T-cell (primary cell): ENCODE data around the gene SLC10A4. TPM values are rescaled to one million over a fixed set of nuclear protein-coding genes. Genes with fewer than 3 reads are reported as not detected.
A peak's percentile ranks its signal among the peaks of the same experiment; 100 is the strongest.

Source experiments
- ATAC-seq, 4 experiments: fragments of 200-7000 bp in 3 of 4; fragments of 150-1000 bp in 1 of 4; cut with Tn5 transposase; replicated peaks in 1 of 4; 1 replicate in 3 of 4; 2 replicates in 1 of 4; pipeline ENCODE4 v1.10.0; 2021; ENCODE audit warnings: moderate library complexity in 3 of 4, mild to moderate bottlenecking in 2 of 4, moderate number of reproducible peaks in 1 of 4
- CTCF ChIA-PET, 2 donors: fragments of 300-600 bp; sonication (Branson Sonifier 250); formaldehyde crosslinking; loops; one replicate each; lab custom pipeline; 2022; ENCODE audit warnings: antibody characterized with exemption in 2 of 2; lab: Charles Lee
- POLR2A ChIA-PET, 2 donors: fragments of 300-600 bp; sonication (Branson Sonifier 250); formaldehyde crosslinking; loops; one replicate each; lab custom pipeline; 2022; ENCODE audit warnings: antibody characterized with exemption in 2 of 2; lab: Charles Lee
- DNase-seq, 35 experiments: peaks; one replicate each; pipeline versions ENCODE4 v3.0.0 to v3.0.0-alpha.2; 2013 to 2023
- H3K27ac ChIP-seq: one replicate; pipeline ENCODE4 v1.5.1; 2013; ENCODE audit warnings: low read length
- H3K27me3 ChIP-seq, 2 experiments: replicated peaks in 1 of 2; 1 replicate in 1 of 2; 2 replicates in 1 of 2; pipeline versions ENCODE4 v1.6.1 to v1.7.0; 2013; ENCODE audit warnings: low read length in 1 of 2, mixed read lengths in 1 of 2; ENCODE audit not compliant: control insufficient read depth in 2 of 2, insufficient read depth in 2 of 2; ENCODE audit errors: extremely low read depth in 1 of 2
- H3K36me3 ChIP-seq, 2 donors: 1 replicate in 1 of 2; 2 replicates in 1 of 2; pipeline versions ENCODE4 v1.6.1 to v1.7.0; 2013; ENCODE audit warnings: low read length in 1 of 2; ENCODE audit not compliant: control insufficient read depth in 2 of 2, insufficient read depth in 1 of 2; ENCODE audit errors: extremely low read depth in 1 of 2
- H3K4me1 ChIP-seq, 2 experiments: 1 replicate in 1 of 2; 2 replicates in 1 of 2; pipeline versions ENCODE4 v1.6.1 to v1.7.0; 2013; ENCODE audit warnings: low read length in 2 of 2, mixed read lengths in 1 of 2; ENCODE audit not compliant: insufficient read depth in 2 of 2, control insufficient read depth in 1 of 2; ENCODE audit errors: extremely low read depth in 1 of 2
- H3K4me3 ChIP-seq, 2 donors: 1 replicate in 1 of 2; 2 replicates in 1 of 2; pipeline versions ENCODE4 v1.5.1 to v1.7.0; 2013; ENCODE audit warnings: mild to moderate bottlenecking in 2 of 2, low read length in 1 of 2, moderate library complexity in 1 of 2; ENCODE audit not compliant: control insufficient read depth in 1 of 2; ENCODE audit errors: extremely low read depth in 1 of 2
- H3K9me3 ChIP-seq: 2 replicates; pipeline ENCODE4 v1.7.0; 2013
- H3K27ac Mint-ChIP-seq, 2 donors: one replicate each; pipeline ENCODE4 v1.8.0; 2020 to 2021; ENCODE audit warnings: mild to moderate bottlenecking in 2 of 2, mixed read lengths in 2 of 2
- H3K27me3 Mint-ChIP-seq, 2 donors: one replicate each; pipeline ENCODE4 v1.8.0; 2021 to 2022; ENCODE audit warnings: mixed read lengths in 2 of 2
- H3K36me3 Mint-ChIP-seq: one replicate; pipeline ENCODE4 v1.8.0; 2021; ENCODE audit warnings: mixed read lengths
- H3K4me1 Mint-ChIP-seq, 3 donors: one replicate each; pipeline ENCODE4 v1.8.0; 2020 to 2022; ENCODE audit warnings: mixed read lengths in 3 of 3, mild to moderate bottlenecking in 1 of 3
- H3K4me3 Mint-ChIP-seq, 3 donors: one replicate each; pipeline ENCODE4 v1.8.0; 2020 to 2022; ENCODE audit warnings: mild to moderate bottlenecking in 3 of 3, mixed read lengths in 3 of 3, moderate library complexity in 3 of 3
- H3K9me3 Mint-ChIP-seq, 3 donors: one replicate each; pipeline ENCODE4 v1.8.0; 2020 to 2022; ENCODE audit warnings: mixed read lengths in 3 of 3
- WGBS: methylation state at CpG from one replicate; pipeline ENCODE4 v1.1.5; 2013; ENCODE audit warnings: missing lambda C conversion rate; ENCODE audit not compliant: insufficient coverage; 5-methylcytosine and 5-hydroxymethylcytosine counted together
- total RNA-seq, 35 experiments: library from RNA in 6 of 35; stranded (reverse) in 6 of 35; fragments of 120-200 nt in 1 of 35; gene quantifications; one replicate each; pipeline versions ENCODE4 v1.2.1 to v1.2.4 and lab custom pipeline; 2013 to 2026

The SLC10A4 gene
- total RNA-seq, 5 donors from 2014 or later (not counting 1 experiment from before 2014, with no cell fraction given), result 0.40 TPM; not detected in 4

GRCh38 chr4:48490680-48491513 lies 7.8 kb downstream of the SLC10A4 start:
- H3K36me3 ChIP-seq, result no peaks in the 10 kb centered on the region
- H3K27me3 ChIP-seq, result peaks cover 9 to 23% of the 10 kb centered on the region in 2 experiments
- H3K27me3 Mint-ChIP-seq, result peaks cover 23 to 44% of the 10 kb centered on the region in 2 donors
- H3K9me3 ChIP-seq, result no peaks in the 10 kb centered on the region
- peak in 3 of 4 experiments; percentile 20 to 38 (median 34) for ATAC-seq
- peak in 1 of 35 experiments; percentile 4 for DNase-seq
- peak overlapping the region in 1 of 2 donors; percentile 57 for H3K4me3 ChIP-seq
- H3K4me3 Mint-ChIP-seq, result peak overlapping the region; percentile 20 to 21 (median 21)
- H3K27ac Mint-ChIP-seq, result no peak overlapping the region
- ChIA-PET POLR2A (no interaction called here), CTCF (interaction anchor here in 1 of 2 donors (0.5 kb wide), 1 partner anchor 89 kb away, joined by 3 read pairs; no protein-coding TSS in a partner anchor)
- H3K36me3 Mint-ChIP-seq, result no peaks in the 10 kb centered on the region
- peaks cover 0 to 10% of the 10 kb centered on the region in 2 experiments for H3K4me1 ChIP-seq
- peaks cover 0 to 2% (median 0%) of the 10 kb centered on the region in 3 donors for H3K4me1 Mint-ChIP-seq
- H3K9me3 Mint-ChIP-seq, result no peaks in the 10 kb centered on the region
- no peak overlapping the region for H3K27ac ChIP-seq
- WGBS, result 17% methylated on average over 102 of the region's 104 CpGs

GRCh38 chr4:48491514-48492176 lies 8.5 kb downstream of the SLC10A4 start:
- Mint-ChIP-seq H3K4me1 (peaks cover 0 to 2% (median 0%) of the 10 kb centered on the region in 3 donors), H3K4me3 (peak overlapping the region; percentile 20 to 21 (median 21)), H3K27me3 (peaks cover 23 to 44% of the 10 kb centered on the region in 2 donors), H3K36me3 (peaks cover 6% of the 10 kb centered on the region), H3K9me3 (no peaks in the 10 kb centered on the region), H3K27ac (no peak overlapping the region)
- Histone ChIP-seq H3K27ac (no peak overlapping the region), H3K4me3 (peak overlapping the region in 1 of 2 donors; percentile 57), H3K9me3 (no peaks in the 10 kb centered on the region), H3K4me1 (peaks cover 0 to 10% of the 10 kb centered on the region in 2 experiments), H3K27me3 (peaks cover 7 to 23% of the 10 kb centered on the region in 2 experiments), H3K36me3 (no peaks in the 10 kb centered on the region)
- 68% methylated on average over 16 of the region's 23 CpGs for WGBS
- DNase-seq, result no peak
- ATAC-seq, result no peak
- POLR2A ChIA-PET, result interaction anchor here in 1 of 2 donors (0.6 kb wide), 1 partner anchor 990 kb away, joined by 3 read pairs; no protein-coding TSS in a partner anchor
- CTCF ChIA-PET, result interaction anchor here in 1 of 2 donors (0.5 to 0.6 kb wide), 2 partner anchors 89 to 350 kb away, joined by 3 read pairs; no protein-coding TSS in a partner anchor

GRCh38 chr4:48493452-48494100 lies 10.4 kb downstream of the SLC10A4 start:
- H3K27me3 ChIP-seq, result peaks cover 2 to 17% of the 10 kb centered on the region in 2 experiments
- Mint-ChIP-seq H3K4me1 (peaks cover 0 to 2% (median 0%) of the 10 kb centered on the region in 3 donors), H3K27me3 (peaks cover 12 to 28% of the 10 kb centered on the region in 2 donors), H3K36me3 (peaks cover 7% of the 10 kb centered on the region), H3K27ac (no peak overlapping the region), H3K9me3 (no peaks in the 10 kb centered on the region), H3K4me3 (no peak overlapping the region)
- ATAC-seq (no peak), DNase-seq (no peak)
- POLR2A ChIA-PET, result no interaction called here
- peaks cover 0 to 10% of the 10 kb centered on the region in 2 experiments for H3K4me1 ChIP-seq
- no peak overlapping the region for H3K27ac ChIP-seq
- CTCF ChIA-PET, result no interaction called here
- peaks cover 0 to 10% of the 10 kb centered on the region in 2 donors for H3K36me3 ChIP-seq
- no peaks in the 10 kb centered on the region for H3K9me3 ChIP-seq
- H3K4me3 ChIP-seq, result no peak overlapping the region
- no CpG with 5 or more reads among the region's 4 CpGs for WGBS

- POLR2A ChIA-PET, result no interaction called here
- CTCF ChIA-PET, result no interaction called here
- no peak for DNase-seq
- H3K27me3 Mint-ChIP-seq, result peaks cover 7 to 14% of the 10 kb centered on the region in 2 donors
- Histone ChIP-seq H3K27ac (no peak overlapping the region), H3K27me3 (peaks cover 2 to 10% of the 10 kb centered on the region in 2 experiments), H3K4me1 (peaks cover 0 to 5% of the 10 kb centered on the region in 2 experiments), H3K4me3 (no peak overlapping the region), H3K9me3 (no peaks in the 10 kb centered on the region), H3K36me3 (peaks cover 0 to 26% of the 10 kb centered on the region in 2 donors)
- H3K9me3 Mint-ChIP-seq, result no peaks in the 10 kb centered on the region
- H3K4me3 Mint-ChIP-seq, result no peak overlapping the region
- no peak overlapping the region for H3K27ac Mint-ChIP-seq
- no peaks in the 10 kb centered on the region for H3K4me1 Mint-ChIP-seq
- no CpG with 5 or more reads among the region's 2 CpGs for WGBS
- ATAC-seq, result no peak
- peaks cover 17% of the 10 kb centered on the region for H3K36me3 Mint-ChIP-seq
Measured at GRCh38 chr4:48495941-48496340, 12.8 kb downstream of the SLC10A4 start.

- H3K4me3 Mint-ChIP-seq, result no peak overlapping the region
- H3K27ac ChIP-seq, result no peak overlapping the region
- H3K4me1 ChIP-seq, result no peaks in the 10 kb centered on the region
- no peak for DNase-seq
- peaks cover 0 to 3% (median 0%) of the 10 kb centered on the region in 3 donors for H3K4me1 Mint-ChIP-seq
- H3K36me3 ChIP-seq, result peaks cover 0 to 33% of the 10 kb centered on the region in 2 donors
- H3K9me3 ChIP-seq, result no peaks in the 10 kb centered on the region
- no peaks in the 10 kb centered on the region for H3K27me3 ChIP-seq
- no peaks in the 10 kb centered on the region for H3K9me3 Mint-ChIP-seq
- ChIA-PET CTCF (no interaction called here), POLR2A (no interaction called here)
- WGBS, result no CpG with 5 or more reads among the region's 4 CpGs
- H3K27me3 Mint-ChIP-seq, result no peaks in the 10 kb centered on the region
- no peak for ATAC-seq
- H3K27ac Mint-ChIP-seq, result no peak overlapping the region
- peaks cover 26% of the 10 kb centered on the region for H3K36me3 Mint-ChIP-seq
- no peak overlapping the region for H3K4me3 ChIP-seq
Measured at GRCh38 chr4:48498895-48499294, 15.8 kb downstream of the SLC10A4 start.
